HFF-Myc (cell line): ENCODE data around the gene NUP85.

Source experiments
- DNase-seq: peaks from one replicate; pipeline ENCODE4 v3.0.0-alpha.2; 2011; ENCODE audit warnings: low read depth; ENCODE audit errors: extremely low read depth
- H3K4me3 ChIP-seq: replicated peaks from 2 replicates; pipeline ENCODE4 v1.5.1; 2011; ENCODE audit warnings: low read depth, mild to moderate bottlenecking, control low read depth, low read length
- CTCF ChIP-seq: IDR thresholded peaks from 2 replicates; pipeline ENCODE4 v1.5.1; 2012; ENCODE audit warnings: mild to moderate bottlenecking, low read depth, low read length, control low read depth; ENCODE audit errors: missing control alignments

Gene NUP85

GRCh38 chr17:75261336-75262111 lies 56.0 kb downstream of the NUP85 start, which contains the start of the genes GGA3 and MRPS7:
GGA3 (minus strand) TSS chr17:75261606; CDS start chr17:75261587, 19 bp downstream.
MRPS7 (plus strand) TSS chr17:75261879; CDS start chr17:75261901, 22 bp downstream.
- peak within 1 kb of the TSS; percentile 76 for H3K4me3 ChIP-seq
- DNase-seq = peak; percentile 62
- TF ChIP-seq CTCF = no peak

GRCh38 chr17:75262112-75262606 lies 56.7 kb downstream of the NUP85 start:
- DNase-seq = no peak
- TF ChIP-seq CTCF = no peak
- H3K4me3 ChIP-seq = peak overlapping the region; percentile 76

- TF ChIP-seq CTCF = no peak
- peak overlapping the region; percentile 76 for H3K4me3 ChIP-seq
- DNase-seq = no peak
These were observed 57.6 kb downstream of the NUP85 start for GRCh38 chr17:75263055-75263454.

- no peak for DNase-seq
- no peak for TF ChIP-seq CTCF
These were observed 60.3 kb downstream of the NUP85 start for GRCh38 chr17:75265614-75266315.

GRCh38 chr17:75266316-75267152 lies 61.1 kb downstream of the NUP85 start:
- TF ChIP-seq CTCF = no peak
- no peak for DNase-seq

More at GRCh38 chr17:75265614-75266315, 60.3 kb downstream of the NUP85 start:
- no peak overlapping the region for H3K4me3 ChIP-seq

GRCh38 chr17:75267153-75267410 lies 61.6 kb downstream of the NUP85 start:
- no peak overlapping the region for H3K4me3 ChIP-seq
- no peak for DNase-seq
- no peak for TF ChIP-seq CTCF

More at GRCh38 chr17:75266316-75267152, 61.1 kb downstream of the NUP85 start:
- H3K4me3 ChIP-seq = no peak overlapping the region
